GM21576 (cell line): ENCODE results near the gene PSMB4.
"Not testable (repeated sequence)": the region's sequence is repeated elsewhere in the genome, so short reads cannot be mapped to it uniquely, and the experiment has no call there.

Experiments used
- ATAC-seq: cut with Tn5 transposase; IDR thresholded peaks from one replicate; pipeline ENCODE4 v1.9.1; 2021; ENCODE audit warnings: mild to moderate bottlenecking, moderate library complexity; ENCODE audit not compliant: unreplicated experiment

PSMB4 gene

DNA sequence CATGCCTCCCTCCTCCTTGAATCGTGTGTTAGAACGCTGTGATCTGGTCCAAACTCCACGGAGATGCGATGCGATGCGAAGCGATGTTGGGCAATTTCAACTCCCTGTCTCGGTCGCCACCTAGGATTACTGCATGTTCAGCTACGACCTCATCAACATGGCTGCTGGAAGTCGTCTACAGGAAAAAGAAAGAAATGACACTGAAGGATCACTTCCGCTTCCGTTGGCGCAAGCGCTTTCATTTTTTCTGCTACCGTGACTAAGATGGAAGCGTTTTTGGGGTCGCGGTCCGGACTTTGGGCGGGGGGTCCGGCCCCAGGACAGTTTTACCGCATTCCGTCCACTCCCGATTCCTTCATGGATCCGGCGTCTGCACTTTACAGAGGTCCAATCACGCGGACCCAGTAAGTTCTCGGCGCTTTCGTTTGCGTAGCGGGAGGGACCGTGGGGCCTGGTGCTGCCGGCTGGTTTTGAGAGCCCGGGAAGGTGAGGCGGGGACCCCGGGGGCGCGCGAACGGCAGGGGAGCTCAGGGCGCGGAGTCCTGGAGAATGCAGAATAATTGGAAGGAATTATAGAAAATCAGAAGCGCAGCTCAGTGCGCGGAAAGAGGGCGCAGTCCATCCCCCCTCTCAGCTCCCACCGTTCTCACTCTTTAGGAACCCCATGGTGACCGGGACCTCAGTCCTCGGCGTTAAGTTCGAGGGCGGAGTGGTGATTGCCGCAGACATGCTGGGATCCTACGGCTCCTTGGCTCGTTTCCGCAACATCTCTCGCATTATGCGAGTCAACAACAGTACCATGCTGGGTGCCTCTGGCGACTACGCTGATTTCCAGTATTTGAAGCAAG is at the start of gene PSMB4:
PSMB4 (plus strand) TSS at position 250 of the 848 bp plus-strand sequence; CDS start at position 265, 15 bp downstream.
- ATAC-seq = peak; percentile 79

DNA sequence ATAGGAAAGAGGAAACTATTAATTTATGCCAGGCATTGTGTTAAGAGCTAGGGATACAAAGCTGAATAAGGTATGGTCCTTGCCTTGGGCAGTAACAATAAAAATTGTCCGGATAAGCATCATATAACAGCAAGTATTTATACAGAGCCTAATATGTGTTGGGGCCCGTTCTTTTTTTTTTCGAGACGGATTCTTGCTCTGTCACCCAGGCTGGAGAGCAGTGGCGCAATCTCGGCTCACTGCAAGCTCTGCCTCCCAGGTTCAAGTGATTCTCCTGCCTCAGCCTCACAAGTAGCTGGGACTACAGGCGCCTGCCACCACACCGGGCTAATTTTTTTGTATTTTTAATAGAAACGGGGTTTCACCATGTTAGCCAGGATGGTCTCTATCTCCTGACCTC is 49.0 kb upstream of the PSMB4 start:
- not testable (repeated sequence) for ATAC-seq

DNA sequence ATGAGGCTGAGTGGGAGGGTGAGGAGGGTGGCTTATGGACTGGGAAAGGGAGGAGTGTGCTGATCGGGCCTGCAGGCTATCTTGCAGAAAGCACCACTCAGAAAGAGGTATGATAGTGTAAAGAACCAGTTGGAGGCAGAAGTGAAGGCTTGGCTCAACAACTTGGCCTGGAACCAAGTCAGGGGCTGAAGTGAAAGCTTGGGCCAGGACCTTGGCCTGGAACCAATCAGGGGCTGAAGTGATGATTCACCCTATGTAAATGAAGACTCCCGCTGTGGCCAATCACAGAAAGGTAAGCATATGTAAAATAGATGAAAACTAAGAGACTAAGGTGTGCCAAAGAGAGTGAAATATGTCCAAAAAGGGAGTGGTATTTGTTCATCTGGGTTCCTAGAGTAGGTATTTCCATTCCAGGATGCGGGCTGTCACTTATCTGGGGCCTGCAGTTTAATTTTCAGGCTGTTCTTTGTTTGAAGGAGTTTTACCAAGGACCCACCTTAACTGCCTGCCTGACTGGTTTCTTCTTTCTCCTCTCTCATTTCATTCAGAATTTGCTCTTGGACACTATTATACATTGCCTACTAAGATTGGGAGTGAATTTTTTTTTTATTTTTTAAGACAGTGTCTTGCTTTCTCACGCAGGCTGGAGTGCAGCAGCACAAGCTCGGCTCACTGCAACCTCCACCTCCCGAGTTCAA is 47.2 kb upstream of the PSMB4 start:
- ATAC-seq = no peak

DNA sequence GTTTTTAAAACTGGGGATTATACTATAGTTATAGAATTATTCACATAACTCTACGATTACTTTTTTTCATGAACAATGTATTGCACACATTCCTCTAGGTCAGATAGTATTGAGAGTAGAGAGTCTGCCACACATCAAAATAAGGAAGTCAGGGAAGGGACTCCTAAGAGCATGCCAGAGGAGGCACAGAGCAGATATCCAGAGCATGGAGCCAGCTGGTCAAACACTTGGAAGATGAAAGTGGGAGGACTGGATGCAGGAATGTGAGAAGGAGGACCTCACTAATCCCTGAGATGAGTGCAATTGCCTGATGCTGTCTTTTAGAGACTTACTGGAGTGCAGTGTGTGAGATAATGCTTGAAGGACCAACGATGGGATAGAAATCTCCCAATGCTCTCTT is 42.7 kb upstream of the PSMB4 start:
- ATAC-seq = no peak

DNA sequence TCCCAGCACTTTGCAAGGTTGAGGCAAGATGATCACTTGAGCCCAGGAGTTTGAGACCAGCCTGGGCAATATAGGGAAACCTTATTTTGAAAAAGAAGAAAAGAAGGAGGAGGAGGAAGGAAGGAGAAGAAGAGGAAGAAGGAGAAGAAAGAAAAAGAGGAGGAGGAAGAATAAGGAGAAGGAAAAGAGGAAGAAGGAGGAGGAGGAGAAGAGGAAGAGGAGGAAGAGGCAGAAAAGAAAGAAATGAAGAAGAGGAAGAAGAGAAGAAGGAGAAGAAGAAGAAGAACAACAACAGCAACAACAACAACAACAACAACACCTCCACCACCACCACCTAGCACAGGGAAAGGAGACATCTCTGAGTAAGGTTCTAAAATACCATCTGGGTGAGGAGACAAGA is 37.5 kb upstream of the PSMB4 start:
- no peak for ATAC-seq

DNA sequence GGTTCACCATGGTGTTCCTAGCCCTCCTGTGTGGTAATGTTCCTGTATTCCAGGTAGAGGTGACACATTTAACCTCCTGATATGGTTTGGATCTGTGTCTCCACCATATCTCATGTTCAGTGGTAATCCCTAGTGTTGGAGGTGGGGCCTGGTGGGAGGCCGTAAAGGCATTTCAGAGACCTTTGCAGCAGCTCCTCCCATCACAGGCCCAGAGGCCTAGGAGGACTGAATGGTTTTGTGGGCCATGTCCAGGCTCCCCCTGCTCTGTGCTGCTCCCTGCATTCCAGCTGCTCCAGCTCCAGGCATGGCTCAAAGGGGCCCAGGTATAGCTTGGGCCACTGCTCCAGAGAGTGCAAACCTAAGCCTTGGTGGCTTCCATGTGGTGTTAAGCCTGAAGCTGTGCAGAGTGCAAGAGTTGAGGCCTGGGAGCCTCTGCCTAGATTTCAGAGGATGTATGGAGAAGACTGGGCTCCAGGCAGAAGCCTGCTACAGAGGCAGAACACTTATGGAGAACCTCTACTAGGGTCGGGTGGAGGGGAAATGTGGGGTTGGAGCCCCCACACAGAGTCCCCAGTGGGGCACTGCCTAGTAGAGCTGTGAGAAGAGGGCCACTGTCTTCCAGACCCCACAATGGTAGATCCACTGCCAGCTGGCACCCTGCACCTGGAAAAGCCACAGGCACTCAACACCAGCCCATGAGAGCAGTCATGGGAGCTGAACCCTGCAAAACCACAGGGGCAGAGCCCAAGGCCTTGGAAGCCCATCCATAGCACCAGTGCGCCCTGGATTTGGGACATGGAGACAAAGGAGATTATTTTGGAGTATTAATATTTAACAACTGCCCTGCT is 36.8 kb upstream of the PSMB4 start:
- ATAC-seq = no peak

DNA sequence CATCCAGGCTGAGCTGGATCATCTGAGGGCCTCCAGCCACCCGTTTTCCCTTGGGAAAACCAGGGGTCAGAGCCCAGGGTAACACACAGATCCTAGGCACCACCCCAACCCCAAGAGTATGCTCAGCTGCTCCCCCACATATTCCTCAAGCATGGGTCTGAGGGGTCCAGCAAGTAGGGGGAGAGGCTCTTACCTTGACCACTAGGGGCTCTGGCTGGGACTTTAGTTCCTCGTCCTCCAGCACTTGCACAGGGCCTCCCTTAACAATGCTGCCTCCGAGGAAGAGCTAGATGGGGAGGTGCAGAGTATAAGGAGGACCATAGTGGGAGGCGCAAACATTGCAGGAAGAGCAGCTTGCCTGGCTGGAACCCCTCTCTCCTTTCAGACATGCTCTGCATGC is 34.4 kb upstream of the PSMB4 start:
- no peak for ATAC-seq

DNA sequence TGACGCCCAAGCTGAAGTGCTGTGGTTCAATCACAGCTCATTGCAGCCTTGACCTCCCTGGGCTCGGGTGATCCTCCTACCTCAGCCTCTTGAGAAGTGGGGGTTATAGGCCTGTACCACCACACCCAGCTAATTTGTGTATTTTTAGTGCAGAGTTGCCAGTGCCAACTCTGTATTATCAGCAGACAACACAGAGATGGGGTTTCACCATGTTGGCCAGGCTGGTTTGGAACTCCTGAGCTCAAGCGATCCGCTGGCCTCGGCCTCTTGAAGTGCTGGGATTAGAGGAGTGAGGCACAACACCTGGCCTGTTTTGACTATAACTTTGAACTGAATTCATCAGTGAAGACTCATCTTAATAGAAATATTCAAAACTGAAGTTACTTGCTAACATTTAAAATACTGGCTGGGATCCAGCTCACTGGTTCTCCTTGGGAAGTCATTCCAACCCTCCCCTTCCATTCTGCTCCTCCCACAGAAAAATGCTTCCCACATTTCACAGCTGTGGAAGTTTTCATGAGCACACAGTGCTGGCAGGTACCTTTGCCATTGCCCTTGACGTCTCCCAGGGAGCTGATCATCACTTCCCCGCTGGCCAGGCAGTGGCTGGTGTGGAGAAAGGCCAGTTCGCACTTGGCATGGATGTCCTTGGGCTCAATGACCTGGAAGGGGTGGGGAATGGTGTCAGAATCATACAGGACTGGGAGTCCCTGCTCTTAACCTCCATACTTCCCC is 31.5 kb upstream of the PSMB4 start:
- no peak for ATAC-seq

DNA sequence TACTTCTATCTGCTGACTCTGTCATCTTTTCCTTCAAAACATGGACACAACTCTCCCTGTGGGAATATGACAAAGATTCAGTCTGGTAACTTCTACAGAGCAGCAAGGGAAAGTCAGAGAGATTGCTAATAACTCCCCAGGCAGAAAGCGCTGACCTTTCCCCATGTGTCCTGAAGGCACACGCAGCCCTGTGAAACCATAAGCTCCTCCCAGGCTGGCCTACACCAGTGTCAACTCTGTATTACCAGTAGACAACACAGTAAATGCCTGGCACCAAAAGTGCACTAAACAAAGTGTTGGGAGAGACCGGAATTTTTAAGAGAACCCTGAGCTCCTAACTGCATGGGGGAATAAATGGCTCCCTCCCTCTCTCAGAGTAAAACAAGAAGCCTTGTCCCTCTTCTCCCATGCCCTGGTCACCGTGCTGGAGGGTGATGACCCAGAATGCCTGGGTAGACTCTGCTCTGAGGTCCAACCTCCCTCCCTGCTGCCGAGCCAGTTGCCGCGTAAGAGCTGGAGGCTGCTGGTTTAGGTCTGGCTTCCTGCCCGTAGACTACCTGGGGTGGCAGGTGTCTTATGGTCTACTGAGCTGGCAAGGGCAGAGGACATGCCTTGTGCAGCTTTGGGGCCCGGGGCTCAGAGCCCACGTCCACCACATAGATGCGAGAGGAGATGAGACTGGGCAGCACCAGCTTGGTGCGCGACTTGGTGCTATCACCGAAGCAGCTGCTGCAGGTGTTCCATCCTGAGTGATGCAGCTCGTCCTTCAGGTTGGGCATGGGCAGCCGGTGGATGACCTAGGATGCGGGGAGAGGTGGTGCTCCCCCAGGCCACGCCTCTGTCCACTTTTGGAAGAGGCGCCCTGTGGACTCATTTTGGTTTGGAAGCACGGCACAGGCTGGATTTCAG is 30.7 kb upstream of the PSMB4 start:
- ATAC-seq = no peak

DNA sequence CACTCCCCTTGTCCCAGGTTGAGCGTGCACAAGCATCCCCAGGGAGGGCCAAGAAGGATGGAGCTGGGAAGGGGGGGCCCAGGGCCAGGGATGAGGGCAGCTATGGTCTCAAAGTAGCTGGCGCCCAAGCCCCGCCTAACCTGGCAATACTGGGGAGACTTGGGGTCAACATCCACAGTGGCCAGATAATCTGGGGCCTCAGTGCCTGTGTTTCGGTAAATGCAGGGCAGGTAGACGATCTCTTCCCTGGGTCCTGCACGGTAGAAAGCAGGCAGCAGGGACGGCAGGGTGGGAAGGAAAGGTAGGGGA is 30.1 kb upstream of the PSMB4 start:
- ATAC-seq = no peak

DNA sequence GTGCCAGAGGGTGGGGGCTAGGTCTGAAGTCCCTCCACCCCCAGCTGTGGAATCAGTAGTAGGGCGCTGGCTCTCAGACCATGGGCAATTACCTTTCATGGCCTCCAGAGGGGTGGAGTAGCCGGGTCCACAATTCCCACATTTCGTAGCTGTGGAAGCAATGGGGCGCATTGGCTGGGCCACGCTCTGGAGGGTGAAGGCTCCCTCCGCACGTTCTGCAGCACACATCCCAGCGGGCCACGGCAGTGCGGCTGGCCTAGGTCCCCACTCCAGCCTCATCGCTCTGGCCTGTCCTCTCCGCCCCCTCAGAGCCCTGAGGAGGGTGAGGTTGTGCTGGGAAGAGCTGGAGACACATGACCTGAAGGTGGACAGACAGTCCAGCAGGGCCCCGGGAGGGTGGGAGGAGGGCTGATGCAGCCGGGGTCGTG is 29.7 kb upstream of the PSMB4 start:
- no peak for ATAC-seq

DNA sequence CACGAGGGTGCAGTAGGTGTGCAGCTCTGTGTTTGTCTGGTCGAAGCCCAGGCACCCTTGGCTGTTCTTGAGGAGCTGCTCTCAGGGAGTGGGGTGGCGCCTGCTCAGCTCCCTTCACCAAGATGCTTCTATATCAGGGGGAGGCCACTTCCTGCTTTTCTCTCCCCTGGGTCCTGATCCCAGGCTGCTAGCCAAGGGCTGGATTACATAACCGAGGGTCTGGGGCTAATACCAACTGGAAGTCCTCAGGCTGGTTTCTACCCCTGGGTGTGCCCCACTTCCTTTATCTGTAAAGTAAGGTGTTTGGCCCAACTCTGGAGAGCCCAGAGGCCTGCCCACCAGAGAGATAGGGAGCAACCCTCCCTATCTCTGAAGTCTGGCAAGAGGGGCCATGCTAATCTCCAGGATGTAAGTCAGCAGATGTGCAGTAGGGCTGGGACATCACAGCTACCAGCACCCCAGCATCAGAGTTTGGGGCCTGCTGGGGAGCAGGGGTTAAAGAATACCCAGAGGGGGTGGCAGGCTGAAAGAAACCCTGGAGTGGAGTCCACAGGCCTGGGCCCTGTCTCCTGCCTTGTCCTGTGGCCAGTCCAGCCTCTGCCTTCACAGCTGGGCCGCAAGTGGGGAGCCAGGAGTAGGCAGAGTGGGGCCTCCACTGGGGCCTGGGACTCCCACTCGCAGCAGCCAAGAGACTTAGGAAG is 29.0 kb upstream of the PSMB4 start:
- no peak for ATAC-seq

DNA sequence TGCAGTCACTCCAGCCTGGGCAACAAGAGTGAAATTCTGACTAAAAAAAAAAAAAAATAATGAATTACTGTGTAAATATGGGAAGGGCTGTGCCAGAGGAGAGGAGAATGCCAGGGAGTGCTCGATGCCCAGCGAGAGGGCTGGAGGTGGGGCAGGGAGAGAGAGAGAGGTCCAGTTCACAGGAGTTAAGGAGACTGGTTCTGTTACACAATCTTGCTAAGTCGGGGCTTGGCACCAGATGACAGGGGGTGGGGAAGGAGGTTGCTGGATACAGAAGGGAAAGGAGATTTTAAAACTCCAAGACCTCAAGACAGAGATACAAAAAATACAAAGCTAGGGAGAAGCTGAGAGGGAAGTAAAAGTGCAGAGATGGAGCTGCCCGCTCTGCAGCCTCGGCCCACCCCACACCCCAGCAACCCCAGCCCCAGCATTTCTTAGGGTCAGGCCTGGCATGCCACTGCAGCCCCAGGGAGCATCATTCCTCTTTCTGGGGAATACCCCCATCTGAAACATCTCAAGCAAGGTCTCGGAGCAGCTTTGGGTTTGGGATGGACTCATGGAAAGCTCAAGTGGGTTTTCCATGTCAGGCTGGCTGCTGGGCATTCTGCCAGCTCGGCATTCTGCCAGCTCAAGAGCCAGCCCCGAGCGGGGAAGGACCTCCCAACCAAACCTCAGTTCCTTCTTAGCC is 27.9 kb upstream of the PSMB4 start:
- no peak for ATAC-seq

DNA sequence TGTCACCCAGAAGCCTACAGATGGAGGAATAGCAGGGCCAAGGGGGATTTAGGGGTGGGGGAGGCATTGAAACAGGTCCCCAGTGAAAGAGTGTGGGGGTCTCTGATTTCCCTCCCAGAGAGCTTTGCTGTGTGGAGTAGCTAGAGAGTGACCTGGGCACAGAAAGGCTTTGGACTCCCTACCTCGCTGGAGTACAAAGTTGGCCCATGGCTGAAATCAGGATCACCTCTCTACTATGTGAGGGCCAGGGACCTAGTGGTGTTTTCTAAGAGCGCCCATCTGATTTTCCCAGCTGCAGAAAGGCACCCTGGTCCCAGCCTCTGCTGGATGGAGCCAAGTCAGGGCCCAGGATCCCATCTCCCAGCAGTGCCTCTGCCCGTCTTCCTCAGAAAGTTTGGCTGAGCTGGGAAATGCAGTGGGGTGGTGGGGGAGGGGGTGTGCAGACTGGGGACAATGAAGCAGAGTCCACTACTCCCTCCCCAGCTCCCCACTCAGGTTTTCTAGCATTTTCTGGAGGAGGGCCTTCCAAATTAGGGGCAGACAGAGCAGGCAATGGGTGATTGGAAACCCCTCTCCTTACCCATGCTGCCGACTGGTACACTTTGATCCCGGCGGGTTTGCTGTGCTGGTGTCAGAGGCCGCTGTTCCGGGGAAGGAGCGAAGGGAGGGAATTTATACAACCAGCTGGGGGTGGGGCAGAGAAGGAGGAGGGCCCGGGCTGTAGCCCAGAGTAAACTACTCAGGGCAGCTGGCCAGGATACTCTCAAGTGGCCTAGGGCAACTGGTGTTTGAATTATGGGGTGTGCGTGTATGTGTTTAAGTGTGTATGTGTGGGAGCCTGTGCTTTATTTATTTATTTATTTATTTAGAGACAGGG is 27.1 kb upstream of the PSMB4 start, which contains the start of gene SELENBP1:
SELENBP1 (minus strand) TSS at position 648 of the 877 bp plus-strand sequence; CDS start at position 584, 64 bp downstream.
- ATAC-seq = no peak

DNA sequence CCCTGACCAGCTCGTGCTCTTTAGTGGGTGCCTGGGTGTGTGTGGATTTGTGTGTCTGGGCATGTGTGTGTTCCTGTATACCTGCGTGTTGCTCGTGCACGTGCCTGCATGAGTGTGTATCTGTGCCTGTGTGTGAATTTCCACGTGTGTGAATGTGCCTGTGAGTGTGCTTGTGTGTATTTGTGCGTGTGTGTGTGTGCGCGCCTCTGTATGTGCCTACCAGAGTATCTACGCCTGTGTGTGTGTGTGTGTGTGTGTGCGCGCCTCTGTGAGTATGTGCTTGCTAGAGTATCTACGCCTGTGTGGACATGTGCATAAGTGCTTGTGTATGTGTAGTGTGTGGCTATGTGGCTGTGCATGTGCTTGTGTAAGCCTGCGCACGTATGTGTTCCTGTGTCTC is 26.2 kb upstream of the PSMB4 start:
- ATAC-seq = no peak

DNA sequence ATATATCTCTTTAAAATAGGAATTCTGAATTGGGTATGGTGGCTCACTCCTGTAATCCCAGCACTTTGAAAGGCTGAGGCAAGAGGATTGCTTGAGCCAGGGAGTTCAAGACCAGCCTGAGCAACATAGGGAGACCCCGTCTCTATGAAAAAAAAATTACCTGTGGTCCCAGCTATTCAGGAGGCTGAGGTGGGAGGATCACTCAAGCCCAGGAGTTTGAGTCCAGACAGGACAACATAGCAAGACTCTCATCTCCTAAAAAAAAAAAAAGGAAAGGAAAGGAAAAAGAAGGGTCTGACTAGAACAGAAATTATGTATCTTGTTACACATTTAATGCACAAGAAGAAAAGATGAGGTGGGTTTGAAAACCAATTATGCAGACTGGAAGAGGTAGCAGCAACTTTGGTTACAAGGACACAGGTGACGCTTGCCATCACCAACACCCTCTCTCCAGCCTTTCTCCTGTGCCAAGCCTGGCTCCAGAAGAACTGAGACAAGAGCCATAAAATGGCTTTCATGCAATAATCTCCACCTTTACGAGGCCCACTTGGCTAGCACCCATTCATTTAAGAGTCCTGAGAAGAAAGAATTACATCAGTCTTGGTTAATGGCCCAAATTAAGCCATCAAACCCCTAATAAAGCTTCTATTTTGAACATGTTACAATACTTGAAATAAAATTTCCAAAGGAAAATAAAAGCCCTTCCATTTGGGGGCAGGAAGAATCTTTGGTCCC is 22.1 kb upstream of the PSMB4 start:
- ATAC-seq = no peak

DNA sequence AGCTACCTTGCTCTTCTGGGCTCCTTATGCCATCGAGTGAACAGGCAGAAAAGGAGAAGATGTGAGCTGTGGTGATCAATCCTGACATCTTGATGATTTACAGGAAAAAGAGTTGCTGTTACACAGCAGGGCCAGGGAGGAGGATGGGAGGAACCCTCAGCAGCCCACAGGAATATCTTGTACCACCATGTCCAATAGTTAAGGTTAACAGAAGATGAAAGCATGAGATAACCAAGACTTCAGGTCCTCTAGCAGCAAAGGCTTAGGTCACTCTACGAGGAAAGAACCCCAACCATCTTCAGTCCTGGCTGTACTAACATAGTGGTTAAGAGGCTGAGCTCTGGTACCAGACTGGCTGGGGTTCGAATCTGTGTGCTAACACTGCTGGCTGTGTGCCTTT is 14.8 kb upstream of the PSMB4 start:
- no peak for ATAC-seq
